Neural crest cell (in vitro differentiated cells): ENCODE data around the gene PWWP2B. TPM values are rescaled to one million over a fixed set of nuclear protein-coding genes. Genes with fewer than 3 reads are reported as not detected.

Experiments
- DNase-seq: peaks from one replicate; pipeline ENCODE4 v3.0.0; 2021; ENCODE audit warnings: low read depth, mixed read lengths, low spot score
- H3K27ac Mint-ChIP-seq: one replicate; pipeline ENCODE4 v1.8.0; 2021; ENCODE audit warnings: mild to moderate bottlenecking, mixed read lengths; ENCODE audit not compliant: unreplicated experiment
- H3K27me3 Mint-ChIP-seq: 2 replicates; pipeline ENCODE4 v1.8.0; 2021; ENCODE audit warnings: low read depth, mild to moderate bottlenecking, mixed read lengths
- H3K36me3 Mint-ChIP-seq: 2 replicates; pipeline ENCODE4 v1.8.0; 2021; ENCODE audit warnings: low read depth, mild to moderate bottlenecking, mixed read lengths
- H3K4me1 Mint-ChIP-seq: 2 replicates; pipeline ENCODE4 v1.8.0; 2021; ENCODE audit warnings: mixed read lengths
- H3K4me3 Mint-ChIP-seq: one replicate; pipeline ENCODE4 v1.8.0; 2021; ENCODE audit warnings: mild to moderate bottlenecking, mixed read lengths
- H3K9me3 Mint-ChIP-seq: 2 replicates; pipeline ENCODE4 v1.8.0; 2021; ENCODE audit warnings: mixed read lengths
- CTCF ChIP-seq: fragments of 200-600 bp; sonication (generic); conservative IDR thresholded peaks from 2 replicates; pipeline ENCODE4 v1.5.0; 2021; ENCODE audit warnings: antibody characterized with exemption, mild to moderate bottlenecking
- total RNA-seq: library from RNA; stranded (reverse); gene quantifications from 2 replicates; pipeline ENCODE4 v1.2.1, GENCODE V29; 2021

PWWP2B gene
- total RNA-seq, 1 donor from 2014 or later = 14.2 TPM

DNA sequence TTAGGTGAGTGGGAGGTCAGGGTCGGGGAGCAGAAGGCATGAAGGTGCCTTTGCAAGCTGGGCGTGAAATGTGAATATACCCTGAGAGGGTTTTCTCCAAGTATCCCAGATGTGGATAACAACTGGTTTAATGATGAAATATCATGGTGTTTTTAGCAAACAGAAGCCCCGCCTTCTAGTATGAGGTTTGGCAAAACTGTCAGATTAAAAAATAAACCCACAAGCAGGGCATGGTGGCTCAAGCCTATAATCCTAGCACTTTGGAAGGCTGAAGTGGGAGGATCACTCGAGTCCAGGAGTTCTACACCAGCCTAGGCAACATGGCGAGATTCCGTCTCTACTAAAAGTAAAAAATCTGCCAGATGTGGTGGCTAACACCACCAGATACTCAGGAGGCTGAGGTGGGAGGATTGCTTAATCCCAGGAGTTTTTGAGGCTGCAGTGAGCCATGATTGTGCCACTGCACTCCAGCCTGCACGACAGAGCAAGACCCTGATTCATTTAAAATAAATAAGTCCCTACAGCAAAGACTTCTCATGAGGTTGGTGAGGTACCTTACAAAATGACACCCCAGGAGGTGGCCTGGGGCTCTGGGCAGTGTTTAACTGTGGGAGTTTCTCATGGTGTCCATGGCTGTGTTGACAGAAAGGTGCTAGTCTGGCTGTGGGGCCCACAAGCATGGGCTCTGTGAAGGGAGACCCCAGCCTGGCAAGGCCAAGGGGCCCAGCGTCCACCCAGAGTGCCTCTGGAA, 6.7 kb upstream of the PWWP2B start:
- no peak overlapping the region for H3K27ac Mint-ChIP-seq
- H3K4me1 Mint-ChIP-seq = peaks cover 10% of the 10 kb centered on the region
- no peak for TF ChIP-seq CTCF
- H3K9me3 Mint-ChIP-seq = peaks cover 8% of the 10 kb centered on the region
- no peaks in the 10 kb centered on the region for H3K27me3 Mint-ChIP-seq
- no peak for DNase-seq
- H3K36me3 Mint-ChIP-seq = peaks cover 7% of the 10 kb centered on the region
- H3K4me3 Mint-ChIP-seq = peak overlapping the region; percentile 47

- DNase-seq = no peak
- H3K4me3 Mint-ChIP-seq = peak overlapping the region; percentile 38
- H3K4me1 Mint-ChIP-seq = peaks cover 7% of the 10 kb centered on the region
- H3K27me3 Mint-ChIP-seq = no peaks in the 10 kb centered on the region
- H3K36me3 Mint-ChIP-seq = peaks cover 7% of the 10 kb centered on the region
- H3K27ac Mint-ChIP-seq = no peak overlapping the region
- TF ChIP-seq CTCF = no peak
- peaks cover 8% of the 10 kb centered on the region for H3K9me3 Mint-ChIP-seq
Measured at GRCh38 chr10:132390921-132391675, 5.9 kb upstream of the PWWP2B start.

- peaks cover 7% of the 10 kb centered on the region for H3K36me3 Mint-ChIP-seq
- no peaks in the 10 kb centered on the region for H3K27me3 Mint-ChIP-seq
- no peak overlapping the region for H3K27ac Mint-ChIP-seq
- H3K4me1 Mint-ChIP-seq = peaks cover 7% of the 10 kb centered on the region
- no peak for TF ChIP-seq CTCF
- H3K9me3 Mint-ChIP-seq = peaks cover 8% of the 10 kb centered on the region
- peak overlapping the region; percentile 36 for H3K4me3 Mint-ChIP-seq
- DNase-seq = no peak
Measured at GRCh38 chr10:132391676-132392020, 5.4 kb upstream of the PWWP2B start.

DNA sequence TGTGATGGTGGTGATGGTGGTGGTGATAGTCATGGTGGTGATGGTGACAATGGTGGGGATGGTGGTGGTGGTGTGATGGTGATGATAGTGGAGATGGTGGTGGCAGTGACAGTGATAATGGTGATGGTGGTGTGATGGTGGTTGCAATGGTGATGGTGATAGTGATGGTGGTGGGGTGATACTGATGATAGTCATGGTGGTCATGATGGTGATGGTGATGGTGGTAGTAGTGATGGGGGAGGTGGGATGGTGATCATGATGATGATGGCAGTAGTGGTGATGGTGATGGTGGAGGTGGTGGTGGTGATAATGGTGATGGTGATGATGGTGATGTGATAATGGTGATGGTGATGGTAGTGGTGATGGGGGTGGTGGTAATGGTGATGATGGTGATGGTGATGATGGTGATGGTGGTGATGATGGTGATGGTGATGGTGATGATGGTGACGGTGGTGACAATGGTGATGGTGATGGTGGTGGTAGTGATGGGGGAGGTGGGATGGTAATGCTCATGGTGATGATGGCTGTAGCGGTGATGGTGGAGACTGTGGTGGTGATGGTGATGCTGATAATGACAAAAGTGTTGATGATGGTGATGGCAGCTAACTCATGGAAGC, 4.7 kb upstream of the PWWP2B start:
- TF ChIP-seq CTCF = no peak
- Mint-ChIP-seq H3K27me3 (no peaks in the 10 kb centered on the region), H3K4me1 (peaks cover 7% of the 10 kb centered on the region), H3K9me3 (peaks cover 8% of the 10 kb centered on the region), H3K4me3 (peak overlapping the region; percentile 36), H3K27ac (no peak overlapping the region), H3K36me3 (peaks cover 7% of the 10 kb centered on the region)
- DNase-seq = no peak

GRCh38 chr10:132392811-132393694, 3.9 kb upstream of the PWWP2B start:
- H3K27me3 Mint-ChIP-seq = no peaks in the 10 kb centered on the region
- no peak for TF ChIP-seq CTCF
- no peak for DNase-seq
- peak overlapping the region; percentile 59 for H3K4me3 Mint-ChIP-seq
- H3K27ac Mint-ChIP-seq = no peak overlapping the region
- H3K9me3 Mint-ChIP-seq = peaks cover 8% of the 10 kb centered on the region
- H3K4me1 Mint-ChIP-seq = peaks cover 10% of the 10 kb centered on the region
- peaks cover 7% of the 10 kb centered on the region for H3K36me3 Mint-ChIP-seq
